ENCODE data around the gene CHST1.

Gene CHST1

GRCh38 chr11:45673441-45673840 is 8.0 kb upstream of the CHST1 start:
- DNase-seq: no peak

GRCh38 chr11:45672593-45672992 is 7.2 kb upstream of the CHST1 start:
- no peak for DNase-seq

- no peak for DNase-seq
Measured at GRCh38 chr11:45671246-45672171, 6.1 kb upstream of the CHST1 start.

GRCh38 chr11:45670386-45671135 is 5.1 kb upstream of the CHST1 start:
- no peak for DNase-seq

- DNase-seq: no peak
Measured at GRCh38 chr11:45669956-45670355, 4.5 kb upstream of the CHST1 start.

GRCh38 chr11:45669146-45669545 is 3.7 kb upstream of the CHST1 start:
- no peak for DNase-seq

GRCh38 chr11:45667929-45668680 is 2.7 kb upstream of the CHST1 start:
- no peak for DNase-seq

GRCh38 chr11:45666648-45667642 is 1.5 kb upstream of the CHST1 start:
- DNase-seq: no peak

- no peak for DNase-seq
Measured at GRCh38 chr11:45665933-45666647, 668 bp upstream of the CHST1 start.

- DNase-seq: no peak
Measured at GRCh38 chr11:45664376-45665205, 831 bp downstream of the CHST1 start.

GRCh38 chr11:45663486-45664375 is 1.7 kb downstream of the CHST1 start:
- no peak for DNase-seq

GRCh38 chr11:45662665-45663485 is 2.5 kb downstream of the CHST1 start:
- peak; percentile 80 for DNase-seq

- no peak for DNase-seq
Measured at GRCh38 chr11:45662096-45662664, 3.2 kb downstream of the CHST1 start.

- DNase-seq: no peak
Measured at GRCh38 chr11:45661439-45662055, 3.9 kb downstream of the CHST1 start.

- DNase-seq: no peak
Measured at GRCh38 chr11:45660729-45661438, 4.5 kb downstream of the CHST1 start.

GRCh38 chr11:45659818-45660160 is 5.6 kb downstream of the CHST1 start:
- no peak for DNase-seq

All from MV-4-11 (cell line).